GM10266 (cell line): ENCODE data around the gene BET1L.
A peak's percentile ranks its signal among the peaks of the same experiment; 100 is the strongest.

Experiments
- DNase-seq: peaks from one replicate; pipeline ENCODE4 v3.0.0; 2012; ENCODE audit errors: extremely low spot score
- CTCF ChIP-seq: IDR thresholded peaks from 2 replicates; pipeline ENCODE4 v1.5.1; 2012; ENCODE audit warnings: mild to moderate bottlenecking, low read depth; ENCODE audit not compliant: control insufficient read depth, insufficient read depth; ENCODE audit errors: missing control alignments

BET1L gene

GRCh38 chr11:208917-209260 lies 1.7 kb upstream of the BET1L start:
- TF ChIP-seq CTCF = no peak
- no peak for DNase-seq

GRCh38 chr11:208181-208916 lies 1.1 kb upstream of the BET1L start:
- TF ChIP-seq CTCF = peak; percentile 6
- peak; percentile 94 for DNase-seq

- TF ChIP-seq CTCF = no peak
- DNase-seq = peak; percentile 57
Observed at GRCh38 chr11:207863-208180, 623 bp upstream of the BET1L start.

- DNase-seq = peak; percentile 44
- no peak for TF ChIP-seq CTCF
Observed at GRCh38 chr11:206526-207207, 532 bp downstream of the BET1L start.

- no peak for TF ChIP-seq CTCF
- no peak for DNase-seq
Observed at GRCh38 chr11:206002-206384, 1.2 kb downstream of the BET1L start.

GRCh38 chr11:205221-206001 lies 1.8 kb downstream of the BET1L start:
- no peak for TF ChIP-seq CTCF
- DNase-seq = no peak
